Skeletal muscle tissue (tissue), 4 donors: ENCODE data around the gene NIPAL1. TPM values are rescaled to one million over a fixed set of nuclear protein-coding genes. Genes with fewer than 3 reads are reported as not detected.
A peak's percentile ranks its signal among the peaks of the same experiment; 100 is the strongest.
"Not testable (repeated sequence)": the region's sequence is repeated elsewhere in the genome, so short reads cannot be mapped to it uniquely, and the experiment has no call there.

Experiments
- H3K27ac ChIP-seq: one replicate; pipeline ENCODE4 v1.7.0; 2013; ENCODE audit warnings: mild to moderate bottlenecking, low read depth, low read length, inconsistent platforms
- H3K27me3 ChIP-seq, 3 donors: one replicate each; pipeline ENCODE4 v1.7.0; 2013; ENCODE audit warnings: low read length in 3 of 3; ENCODE audit not compliant: control insufficient read depth in 3 of 3, insufficient read depth in 3 of 3
- H3K36me3 ChIP-seq, 3 donors: one replicate each; pipeline ENCODE4 v1.7.0; 2013; ENCODE audit warnings: low read length in 3 of 3; ENCODE audit not compliant: control insufficient read depth in 3 of 3, insufficient read depth in 3 of 3
- H3K4me1 ChIP-seq, 3 donors: one replicate each; pipeline ENCODE4 v1.7.0; 2013; ENCODE audit warnings: low read length in 3 of 3, mild to moderate bottlenecking in 3 of 3; ENCODE audit not compliant: control insufficient read depth in 3 of 3, insufficient read depth in 3 of 3
- H3K4me3 ChIP-seq, 3 donors: one replicate each; pipeline ENCODE4 v1.7.0; 2013; ENCODE audit warnings: low read length in 3 of 3
- H3K9ac ChIP-seq, 3 donors: one replicate each; pipeline ENCODE4 v1.7.0; 2013; ENCODE audit warnings: low read length in 3 of 3, mild to moderate bottlenecking in 3 of 3, moderate library complexity in 2 of 3, low read depth in 1 of 3
- H3K9me3 ChIP-seq, 3 donors: one replicate each; pipeline ENCODE4 v1.7.0; 2013; ENCODE audit warnings: low read length in 3 of 3; ENCODE audit not compliant: control insufficient read depth in 3 of 3
- total RNA-seq: library from RNA; depleted of rRNA; stranded (reverse); fragments of >200 nt; gene quantifications from one replicate; pipeline ENCODE4 v1.2.3, GENCODE V29; 2014
- donor health status: Osteomylitis.

Gene NIPAL1
- total RNA-seq: 1.0 TPM

DNA sequence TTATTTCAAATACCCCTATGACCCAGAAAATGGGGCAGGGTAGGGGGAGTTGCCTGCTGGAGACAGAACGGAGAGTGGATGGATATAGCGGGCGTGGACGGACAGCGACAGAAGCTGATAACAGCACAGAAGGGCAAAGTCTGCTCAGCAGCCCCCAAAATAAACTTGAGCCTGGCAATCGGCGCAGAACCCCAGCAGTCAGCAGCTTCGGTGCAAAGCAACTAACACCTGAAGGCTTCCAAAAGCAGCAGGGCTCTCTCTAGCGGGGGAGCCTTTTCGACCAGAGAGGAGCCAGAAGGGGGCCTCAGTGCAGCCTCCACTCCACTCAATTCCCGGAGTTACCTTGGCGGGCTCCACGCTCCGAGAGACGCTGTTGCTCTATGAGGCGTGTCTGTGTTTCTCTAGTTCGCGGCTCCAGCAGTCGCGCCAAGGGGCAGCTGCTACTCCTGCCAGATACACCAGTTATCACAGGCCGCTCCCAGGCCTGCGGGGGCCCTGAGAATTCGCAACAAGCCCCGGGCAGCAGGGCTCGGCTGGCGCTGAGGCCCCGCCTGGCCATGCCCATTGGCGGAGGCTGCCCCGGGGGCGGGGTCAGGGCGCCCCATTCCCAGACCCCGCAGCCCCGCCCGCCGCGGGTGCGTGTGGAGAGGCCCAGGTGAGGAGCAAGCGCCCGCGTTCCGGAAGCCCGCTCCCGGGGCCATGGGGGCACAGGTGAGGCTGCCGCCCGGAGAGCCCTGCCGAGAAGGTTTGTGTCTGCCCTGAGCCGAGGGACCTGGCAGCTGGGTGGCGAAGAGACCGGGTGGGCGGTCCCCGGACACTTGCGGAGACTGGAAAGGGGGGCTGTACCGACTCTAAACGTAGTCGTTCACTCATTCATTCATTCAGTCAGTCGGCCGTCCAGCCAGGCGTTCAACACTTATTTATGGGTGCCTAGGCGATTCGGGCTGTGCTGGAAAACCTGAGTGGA, at the start of gene NIPAL1, which contains the start of gene CNGA1:
Gene NIPAL1 (plus strand): TSS at position 632 of the 967 bp plus-strand sequence. CDS start 68 bp downstream, at position 700.
Gene CNGA1 (minus strand): TSS at position 541 of the 967 bp plus-strand sequence. CDS start 63,992 bp downstream, outside the sequence.
- no peaks in the 10 kb centered on the region for H3K9me3 ChIP-seq
- peak within 1 kb of the TSS; percentile 85 to 89 (median 85) for H3K4me3 ChIP-seq
- H3K27ac ChIP-seq: peak within 1 kb of the TSS; percentile 67
- no peaks in the 10 kb centered on the region for H3K36me3 ChIP-seq
- H3K9ac ChIP-seq: peak within 1 kb of the TSS; percentile 84 to 87 (median 84)
- no peaks in the 10 kb centered on the region for H3K27me3 ChIP-seq
- H3K4me1 ChIP-seq: peaks cover 15 to 19% (median 16%) of the 10 kb centered on the region in 3 donors

DNA sequence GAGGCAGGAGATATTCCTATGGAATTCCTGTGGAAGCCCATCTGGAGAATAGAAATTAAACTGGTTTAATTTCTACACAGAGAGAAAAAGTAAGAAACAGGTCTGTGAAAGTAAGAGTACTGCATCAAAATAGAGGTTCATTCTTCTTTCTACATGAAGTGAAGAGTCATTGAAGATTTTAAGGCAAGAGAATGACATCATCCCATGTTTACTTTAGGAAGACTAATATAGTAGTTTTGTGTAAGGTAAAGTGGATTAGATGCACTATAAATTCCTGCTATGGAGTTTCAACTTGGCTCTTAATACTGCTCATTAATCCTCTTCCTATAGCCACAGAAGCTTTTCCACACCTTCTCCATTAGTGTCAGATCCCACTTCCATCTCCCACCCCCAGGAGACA, 47.7 kb upstream of the NIPAL1 start:
- Histone ChIP-seq H3K27ac (no peak overlapping the region), H3K4me1 (no peaks in the 10 kb centered on the region), H3K9me3 (no peaks in the 10 kb centered on the region), H3K36me3 (no peaks in the 10 kb centered on the region), H3K4me3 (no peak overlapping the region), H3K27me3 (no peaks in the 10 kb centered on the region), H3K9ac (no peak overlapping the region)

DNA sequence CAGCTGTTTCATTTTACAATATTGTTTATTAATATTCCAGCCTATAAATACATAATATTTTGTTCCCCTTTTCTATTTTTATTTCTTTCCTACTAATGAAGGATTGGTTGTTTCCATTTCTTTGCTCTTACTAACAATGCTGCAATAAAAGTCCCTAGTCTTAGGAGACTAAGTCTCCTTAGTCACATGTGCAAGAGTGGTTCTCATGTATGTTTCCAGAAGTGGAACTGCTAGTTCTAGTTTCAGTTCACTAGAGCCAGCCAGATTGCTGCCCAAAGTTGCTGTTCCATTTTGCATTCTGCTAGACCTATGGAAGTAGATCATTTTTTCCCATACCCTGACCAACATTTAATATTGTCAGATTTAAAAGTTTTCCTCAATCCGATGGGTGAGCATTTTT, 44.4 kb upstream of the NIPAL1 start:
- Histone ChIP-seq H3K4me1 (no peaks in the 10 kb centered on the region), H3K4me3 (no peak overlapping the region), H3K9me3 (no peaks in the 10 kb centered on the region), H3K36me3 (no peaks in the 10 kb centered on the region), H3K9ac (no peak overlapping the region), H3K27me3 (no peaks in the 10 kb centered on the region), H3K27ac (no peak overlapping the region)

DNA sequence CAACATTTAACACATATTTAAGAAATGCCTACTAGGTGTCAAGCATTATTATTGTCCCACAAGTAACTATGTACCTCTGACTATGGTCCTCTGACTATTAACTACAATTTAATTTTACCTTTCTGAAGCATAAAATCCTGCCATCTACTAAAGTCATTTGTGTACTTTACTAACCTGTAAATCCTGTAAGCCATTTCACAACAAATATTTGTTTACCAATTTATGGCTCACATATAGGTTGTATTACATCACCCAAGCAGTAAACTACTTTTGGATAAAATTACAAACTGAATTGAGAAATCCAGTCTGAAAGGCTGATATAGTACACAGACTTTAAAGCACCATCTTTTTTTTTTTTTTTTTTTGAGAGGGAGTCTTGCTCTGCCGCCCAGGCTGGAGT, 43.9 kb upstream of the NIPAL1 start:
- Histone ChIP-seq H3K4me1 (no peaks in the 10 kb centered on the region), H3K4me3 (no peak overlapping the region), H3K9me3 (no peaks in the 10 kb centered on the region), H3K9ac (no peak overlapping the region), H3K27ac (no peak overlapping the region), H3K36me3 (no peaks in the 10 kb centered on the region), H3K27me3 (no peaks in the 10 kb centered on the region)

DNA sequence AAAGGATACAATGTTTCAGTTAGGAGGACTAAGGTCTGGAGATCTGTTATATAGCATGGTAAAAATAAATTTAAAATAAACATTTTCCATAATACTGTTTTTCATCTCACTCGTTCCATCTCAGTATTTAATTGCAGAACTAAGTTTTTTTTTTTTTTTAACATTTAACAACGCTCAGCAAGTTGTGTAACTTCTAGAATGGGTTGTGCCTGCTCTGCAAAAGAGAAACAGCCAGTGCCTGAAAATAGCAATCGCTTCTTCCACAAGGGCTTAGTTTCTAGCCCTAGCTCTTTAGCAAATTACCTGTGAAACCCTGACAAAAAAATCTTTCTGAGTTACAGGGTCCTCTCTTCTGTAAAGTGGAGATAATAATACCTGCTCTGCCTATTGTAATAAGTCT, 42.0 kb upstream of the NIPAL1 start:
- Histone ChIP-seq H3K27ac (no peak overlapping the region), H3K9me3 (no peaks in the 10 kb centered on the region), H3K27me3 (no peaks in the 10 kb centered on the region), H3K9ac (no peak overlapping the region), H3K4me1 (no peaks in the 10 kb centered on the region), H3K4me3 (no peak overlapping the region), H3K36me3 (no peaks in the 10 kb centered on the region)

DNA sequence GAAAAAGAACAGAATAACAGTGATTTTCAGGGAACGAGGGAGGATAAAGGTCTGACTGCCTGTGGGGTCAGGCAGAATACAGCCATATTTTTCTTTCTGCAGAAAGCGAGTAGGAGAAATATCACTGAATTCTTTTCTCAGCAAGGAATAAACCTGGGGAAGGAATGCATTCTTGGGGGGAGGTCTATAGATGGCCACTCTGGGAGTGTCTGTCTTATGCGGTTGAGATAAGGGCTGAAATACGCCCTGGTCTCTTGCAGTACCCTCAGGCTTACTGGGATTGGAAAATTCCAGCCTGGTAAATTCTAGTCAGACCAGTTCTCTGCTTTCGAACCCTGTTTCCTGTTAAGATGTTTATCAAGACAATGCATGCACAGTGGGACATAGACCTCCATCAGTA, 26.4 kb upstream of the NIPAL1 start:
- Histone ChIP-seq H3K36me3 (no peaks in the 10 kb centered on the region), H3K9me3 (no peaks in the 10 kb centered on the region), H3K27ac (no peak overlapping the region), H3K4me1 (no peaks in the 10 kb centered on the region), H3K4me3 (no peak overlapping the region), H3K27me3 (no peaks in the 10 kb centered on the region), H3K9ac (no peak overlapping the region)

DNA sequence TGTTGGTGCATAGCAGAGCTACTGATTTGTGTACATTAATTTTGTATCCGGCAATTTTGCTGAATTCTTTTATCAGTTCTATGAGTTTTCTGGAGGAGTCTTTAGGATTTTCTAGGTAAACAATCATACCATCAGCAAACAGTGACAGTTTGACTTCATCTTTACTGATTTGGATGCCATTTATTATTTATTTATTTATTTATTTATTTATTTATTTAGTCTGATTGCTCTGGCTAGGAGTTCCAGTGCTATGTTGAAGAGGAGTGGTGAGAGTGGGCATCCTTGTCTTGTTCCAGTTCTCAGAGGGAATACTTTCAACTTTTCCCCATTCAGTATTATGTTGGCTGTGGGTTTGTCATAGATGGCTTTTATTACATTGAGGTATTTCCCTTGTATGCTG, 24.1 kb upstream of the NIPAL1 start:
- not testable (repeated sequence) for H3K36me3 ChIP-seq, H3K4me3 ChIP-seq, H3K9ac ChIP-seq, H3K27ac ChIP-seq, H3K4me1 ChIP-seq, H3K9me3 ChIP-seq, H3K27me3 ChIP-seq

DNA sequence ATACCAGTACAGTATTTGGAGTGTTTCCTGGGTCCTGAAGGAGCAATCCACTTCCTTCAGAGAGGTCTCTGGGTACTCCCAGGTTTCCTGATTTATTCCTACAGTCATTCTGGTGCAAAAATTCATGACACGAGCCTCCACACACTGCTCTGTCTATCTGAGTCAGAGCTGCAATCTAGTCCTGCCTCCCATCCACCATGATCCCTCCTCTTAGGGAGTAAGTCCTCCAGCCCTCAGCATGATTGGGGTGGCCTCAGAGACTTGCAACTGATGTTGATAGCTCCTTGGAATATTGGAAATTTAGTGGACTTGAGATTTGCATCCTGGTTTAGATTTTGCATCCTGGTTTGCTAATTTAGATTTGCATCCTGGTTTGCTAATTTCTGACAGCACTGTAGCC, 20.6 kb upstream of the NIPAL1 start:
- Histone ChIP-seq H3K9me3 (no peaks in the 10 kb centered on the region), H3K36me3 (peaks cover 0 to 3% (median 0%) of the 10 kb centered on the region in 3 donors), H3K9ac (no peak overlapping the region), H3K4me3 (no peak overlapping the region), H3K27ac (no peak overlapping the region), H3K27me3 (no peaks in the 10 kb centered on the region), H3K4me1 (no peaks in the 10 kb centered on the region)

DNA sequence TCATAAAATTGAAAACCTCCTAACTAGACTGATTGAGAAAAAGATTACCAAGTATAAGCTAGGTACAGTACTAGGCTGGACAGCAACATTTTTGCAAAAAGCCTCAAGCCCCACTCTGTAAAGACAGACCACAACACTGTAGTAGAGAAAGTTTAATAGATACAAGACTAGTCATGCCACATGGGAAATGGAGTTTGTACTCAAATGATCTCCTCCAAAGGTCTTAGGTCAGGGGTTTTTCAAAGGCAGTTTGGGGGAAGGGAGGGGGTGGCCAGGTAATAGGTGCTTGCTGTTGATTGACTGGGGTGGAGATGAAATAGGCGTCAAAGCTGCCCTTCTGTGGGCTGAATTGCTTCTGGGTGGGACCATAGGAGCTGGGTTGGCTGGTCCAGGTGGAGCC, 14.3 kb upstream of the NIPAL1 start:
- H3K27ac ChIP-seq: no peak overlapping the region
- H3K36me3 ChIP-seq: peaks cover 0 to 3% (median 0%) of the 10 kb centered on the region in 3 donors
- no peaks in the 10 kb centered on the region for H3K9me3 ChIP-seq
- no peaks in the 10 kb centered on the region for H3K4me1 ChIP-seq
- no peak overlapping the region for H3K4me3 ChIP-seq
- H3K9ac ChIP-seq: no peak overlapping the region
- no peaks in the 10 kb centered on the region for H3K27me3 ChIP-seq

DNA sequence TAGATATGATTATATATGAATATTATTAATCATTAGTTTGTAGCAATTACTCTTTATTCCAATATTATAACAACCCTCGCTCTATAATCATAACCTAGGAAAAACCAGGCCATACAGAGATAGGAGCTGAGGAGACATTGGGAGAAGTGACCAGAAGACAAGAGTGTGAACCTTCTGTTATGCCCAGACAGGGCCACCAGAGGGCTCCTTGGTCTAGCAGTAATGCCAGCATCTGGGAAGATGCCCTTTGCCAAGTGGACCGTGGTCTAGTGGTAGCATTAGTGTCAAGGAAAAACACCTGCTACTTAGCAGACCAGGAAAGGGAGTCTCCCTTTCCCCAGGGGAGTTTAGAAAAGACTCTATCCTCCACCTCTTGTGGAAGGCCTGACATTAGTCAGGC, 13.0 kb upstream of the NIPAL1 start:
- H3K27ac ChIP-seq, H3K4me1 ChIP-seq, H3K9ac ChIP-seq, H3K4me3 ChIP-seq, H3K36me3 ChIP-seq, H3K27me3 ChIP-seq, H3K9me3 ChIP-seq: not testable (repeated sequence)
